ENCODE measurements around the gene NFIC. TPM values are rescaled to one million over a fixed set of nuclear protein-coding genes. Genes with fewer than 3 reads are reported as not detected.
A peak's percentile ranks its signal among the peaks of the same experiment; 100 is the strongest.

Gene NFIC
- total and polyA plus RNA-seq, 4 donors: 17.2 to 56.2 (median 40.4) TPM

GRCh38 chr19:3402631-3403443, 36.5 kb downstream of the NFIC start:
- Histone ChIP-seq H3K9me3 (ENCODE audit: control insufficient read depth, insufficient read depth, low read length) (no peaks in the 10 kb centered on the region), H3K4me3 (ENCODE audit: low read depth, low read length) (no peak overlapping the region), H3K36me3 (ENCODE audit: control insufficient read depth, insufficient read depth, low read length) (peaks cover 33% of the 10 kb centered on the region), H3K27ac (ENCODE audit: low read depth, low read length) (peak overlapping the region; percentile 98), H3K27me3 (ENCODE audit: control insufficient read depth, insufficient read depth, low read length) (no peaks in the 10 kb centered on the region), H3K4me1 (ENCODE audit: control insufficient read depth, insufficient read depth, low read length) (peaks cover 44% of the 10 kb centered on the region)
- DNase-seq (ENCODE audit: low read depth in 4 of 6, low spot score in 6 of 6): no peak
- 84% methylated on average over 7 of the region's 10 CpGs for WGBS (ENCODE audit: insufficient coverage)

GRCh38 chr19:3403489-3404323, 37.3 kb downstream of the NFIC start:
- peak in 4 of 6 donors; percentile 26 to 92 (median 43) for DNase-seq (ENCODE audit: low read depth in 4 of 6, low spot score in 6 of 6)
- H3K27ac ChIP-seq (ENCODE audit: low read depth, low read length): peak overlapping the region; percentile 98
- WGBS (ENCODE audit: insufficient coverage): 28% methylated on average over 21 of the region's 49 CpGs
- peaks cover 42% of the 10 kb centered on the region for H3K4me1 ChIP-seq (ENCODE audit: control insufficient read depth, insufficient read depth, low read length)
- H3K27me3 ChIP-seq (ENCODE audit: control insufficient read depth, insufficient read depth, low read length): no peaks in the 10 kb centered on the region
- H3K36me3 ChIP-seq (ENCODE audit: control insufficient read depth, insufficient read depth, low read length): peaks cover 25% of the 10 kb centered on the region
- no peaks in the 10 kb centered on the region for H3K9me3 ChIP-seq (ENCODE audit: control insufficient read depth, insufficient read depth, low read length)
- peak overlapping the region; percentile 45 for H3K4me3 ChIP-seq (ENCODE audit: low read depth, low read length)

GRCh38 chr19:3404324-3405260, 38.2 kb downstream of the NFIC start:
- Histone ChIP-seq H3K27me3 (ENCODE audit: control insufficient read depth, insufficient read depth, low read length) (no peaks in the 10 kb centered on the region), H3K27ac (ENCODE audit: low read depth, low read length) (peak overlapping the region; percentile 98), H3K36me3 (ENCODE audit: control insufficient read depth, insufficient read depth, low read length) (peaks cover 30% of the 10 kb centered on the region), H3K9me3 (ENCODE audit: control insufficient read depth, insufficient read depth, low read length) (no peaks in the 10 kb centered on the region), H3K4me1 (ENCODE audit: control insufficient read depth, insufficient read depth, low read length) (peaks cover 48% of the 10 kb centered on the region), H3K4me3 (ENCODE audit: low read depth, low read length) (peak overlapping the region; percentile 45)
- peak in 3 of 6 donors; percentile 31 to 93 (median 43) for DNase-seq (ENCODE audit: low read depth in 4 of 6, low spot score in 6 of 6)
- WGBS (ENCODE audit: insufficient coverage): 31% methylated on average over 49 of the region's 62 CpGs

- Histone ChIP-seq H3K36me3 (ENCODE audit: control insufficient read depth, insufficient read depth, low read length) (peaks cover 31% of the 10 kb centered on the region), H3K27me3 (ENCODE audit: control insufficient read depth, insufficient read depth, low read length) (no peaks in the 10 kb centered on the region), H3K4me1 (ENCODE audit: control insufficient read depth, insufficient read depth, low read length) (peaks cover 51% of the 10 kb centered on the region), H3K27ac (ENCODE audit: low read depth, low read length) (peak overlapping the region; percentile 98), H3K4me3 (ENCODE audit: low read depth, low read length) (no peak overlapping the region), H3K9me3 (ENCODE audit: control insufficient read depth, insufficient read depth, low read length) (no peaks in the 10 kb centered on the region)
- 100% methylated on average over 1 of the region's 6 CpGs for WGBS (ENCODE audit: insufficient coverage)
- DNase-seq (ENCODE audit: low read depth in 4 of 6, low spot score in 6 of 6): no peak
Observed at GRCh38 chr19:3405261-3405653, 38.9 kb downstream of the NFIC start.

GRCh38 chr19:3406571-3407111, 40.3 kb downstream of the NFIC start:
- no peak for DNase-seq (ENCODE audit: low read depth in 4 of 6, low spot score in 6 of 6)
- Histone ChIP-seq H3K27me3 (ENCODE audit: control insufficient read depth, insufficient read depth, low read length) (no peaks in the 10 kb centered on the region), H3K27ac (ENCODE audit: low read depth, low read length) (peak overlapping the region; percentile 3), H3K9me3 (ENCODE audit: control insufficient read depth, insufficient read depth, low read length) (no peaks in the 10 kb centered on the region), H3K4me3 (ENCODE audit: low read depth, low read length) (no peak overlapping the region), H3K36me3 (ENCODE audit: control insufficient read depth, insufficient read depth, low read length) (peaks cover 29% of the 10 kb centered on the region), H3K4me1 (ENCODE audit: control insufficient read depth, insufficient read depth, low read length) (peaks cover 51% of the 10 kb centered on the region)
- 74% methylated on average over 14 of the region's 15 CpGs for WGBS (ENCODE audit: insufficient coverage)

- peak overlapping the region; percentile 90 for H3K27ac ChIP-seq (ENCODE audit: low read depth, low read length)
- H3K9me3 ChIP-seq (ENCODE audit: control insufficient read depth, insufficient read depth, low read length): no peaks in the 10 kb centered on the region
- H3K4me1 ChIP-seq (ENCODE audit: control insufficient read depth, insufficient read depth, low read length): peaks cover 51% of the 10 kb centered on the region
- peaks cover 30% of the 10 kb centered on the region for H3K36me3 ChIP-seq (ENCODE audit: control insufficient read depth, insufficient read depth, low read length)
- peak in 3 of 6 donors; percentile 40 to 90 (median 46) for DNase-seq (ENCODE audit: low read depth in 4 of 6, low spot score in 6 of 6)
- WGBS (ENCODE audit: insufficient coverage): 41% methylated on average over 24 of the region's 27 CpGs
- H3K27me3 ChIP-seq (ENCODE audit: control insufficient read depth, insufficient read depth, low read length): no peaks in the 10 kb centered on the region
- peak overlapping the region; percentile 26 for H3K4me3 ChIP-seq (ENCODE audit: low read depth, low read length)
Observed at GRCh38 chr19:3407556-3408516, 41.5 kb downstream of the NFIC start.

- no peak for DNase-seq (ENCODE audit: low read depth in 4 of 6, low spot score in 6 of 6)
- WGBS (ENCODE audit: insufficient coverage): 90% methylated on average over 11 of the region's 11 CpGs
- no peak overlapping the region for H3K4me3 ChIP-seq (ENCODE audit: low read depth, low read length)
- H3K36me3 ChIP-seq (ENCODE audit: control insufficient read depth, insufficient read depth, low read length): peaks cover 36% of the 10 kb centered on the region
- H3K27ac ChIP-seq (ENCODE audit: low read depth, low read length): no peak overlapping the region
- peaks cover 46% of the 10 kb centered on the region for H3K4me1 ChIP-seq (ENCODE audit: control insufficient read depth, insufficient read depth, low read length)
- no peaks in the 10 kb centered on the region for H3K9me3 ChIP-seq (ENCODE audit: control insufficient read depth, insufficient read depth, low read length)
- H3K27me3 ChIP-seq (ENCODE audit: control insufficient read depth, insufficient read depth, low read length): no peaks in the 10 kb centered on the region
Observed at GRCh38 chr19:3408996-3409345, 42.6 kb downstream of the NFIC start.

- H3K4me3 ChIP-seq (ENCODE audit: low read depth, low read length): no peak overlapping the region
- peaks cover 34% of the 10 kb centered on the region for H3K36me3 ChIP-seq (ENCODE audit: control insufficient read depth, insufficient read depth, low read length)
- no peak for DNase-seq (ENCODE audit: low read depth in 4 of 6, low spot score in 6 of 6)
- H3K4me1 ChIP-seq (ENCODE audit: control insufficient read depth, insufficient read depth, low read length): peaks cover 41% of the 10 kb centered on the region
- no peak overlapping the region for H3K27ac ChIP-seq (ENCODE audit: low read depth, low read length)
- no peaks in the 10 kb centered on the region for H3K27me3 ChIP-seq (ENCODE audit: control insufficient read depth, insufficient read depth, low read length)
- no peaks in the 10 kb centered on the region for H3K9me3 ChIP-seq (ENCODE audit: control insufficient read depth, insufficient read depth, low read length)
- WGBS (ENCODE audit: insufficient coverage): 65% methylated on average over 21 of the region's 30 CpGs
Observed at GRCh38 chr19:3409346-3410064, 43.1 kb downstream of the NFIC start.

Measured in spinal cord (tissue), 10 donors.